ENCODE measurements around the gene FSTL3.
"Not testable (repeated sequence)": the region's sequence is repeated elsewhere in the genome, so short reads cannot be mapped to it uniquely, and the experiment has no call there.

Gene FSTL3

DNA sequence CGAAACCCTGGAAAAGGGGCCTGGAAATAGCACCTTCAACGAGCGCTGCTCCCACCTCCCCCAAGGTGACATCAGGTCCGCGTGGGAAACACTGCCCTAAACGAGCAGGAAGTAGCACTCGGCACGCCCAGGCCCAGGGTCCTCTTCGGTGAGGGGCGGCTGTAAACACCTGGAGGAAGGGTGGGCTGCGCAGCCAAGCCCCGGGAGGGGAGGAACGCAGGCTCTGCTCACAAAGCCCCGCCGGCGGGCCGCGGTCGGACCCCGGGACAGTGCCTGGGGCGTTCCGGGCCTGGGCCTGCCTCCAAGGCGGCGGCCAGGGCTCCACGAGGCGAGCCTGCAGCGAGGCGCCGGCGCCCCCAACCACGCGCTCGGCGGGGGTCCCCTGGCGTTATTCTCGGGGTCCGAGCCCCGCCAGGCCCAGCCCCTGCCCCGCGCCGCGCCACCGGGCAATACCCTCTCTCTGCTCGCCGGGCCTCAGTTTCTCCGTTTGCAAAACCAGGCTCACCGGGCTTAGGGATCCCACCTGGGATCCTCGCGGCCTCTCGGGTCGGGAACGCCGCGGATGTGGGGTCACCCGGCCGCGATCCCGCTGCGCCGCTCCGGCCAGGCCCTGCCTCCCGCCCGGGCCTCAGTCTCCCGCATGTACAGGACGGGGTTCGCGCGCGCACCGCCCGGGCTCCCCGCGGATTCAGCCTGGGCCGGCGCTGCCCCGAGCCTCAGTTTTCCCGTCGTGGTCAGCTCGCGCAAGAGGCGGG lies 13.8 kb upstream of the FSTL3 start:
- peak; percentile 66 for DNase-seq

DNA sequence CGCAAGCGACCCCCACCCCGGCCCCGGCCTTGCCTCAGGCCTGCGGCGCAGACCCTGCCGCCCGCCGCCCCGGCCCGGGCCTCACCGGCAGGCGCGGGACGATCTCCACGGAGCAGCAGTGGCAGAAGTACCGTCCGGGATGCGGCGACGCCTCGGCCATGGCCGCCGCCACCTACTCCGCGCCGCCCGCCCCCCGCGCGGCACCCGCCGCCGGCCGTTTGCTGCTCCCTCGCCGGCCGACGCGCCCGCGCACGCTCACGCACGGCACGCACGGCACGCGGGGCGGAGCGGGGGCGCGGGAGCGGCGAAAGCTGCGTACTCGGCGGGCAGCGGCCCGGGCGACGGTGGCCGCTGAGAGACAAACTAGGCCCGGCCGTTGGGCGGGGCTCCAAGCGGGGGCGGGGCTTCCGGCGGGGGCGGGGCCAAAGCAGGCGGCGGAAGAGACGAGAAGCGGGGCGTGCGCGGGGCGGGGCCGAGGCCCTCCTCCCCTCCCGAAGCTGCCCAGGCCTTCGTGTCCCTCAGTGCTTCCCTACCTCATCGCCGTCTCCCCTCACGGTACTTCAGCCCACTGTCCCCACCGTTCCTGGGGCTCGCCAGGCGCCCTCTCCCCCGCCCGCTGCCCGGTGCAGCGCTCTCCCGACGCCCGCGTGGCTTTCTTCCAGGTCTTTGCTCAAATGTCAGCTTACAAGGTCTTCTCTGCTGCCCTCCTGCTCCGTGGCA lies 13.1 kb upstream of the FSTL3 start, which contains the start of gene RNF126:
RNF126 (minus strand) TSS at position 253 of the 720 bp plus-strand sequence; CDS start at position 160, 93 bp downstream.
- DNase-seq, result peak; percentile 97

DNA sequence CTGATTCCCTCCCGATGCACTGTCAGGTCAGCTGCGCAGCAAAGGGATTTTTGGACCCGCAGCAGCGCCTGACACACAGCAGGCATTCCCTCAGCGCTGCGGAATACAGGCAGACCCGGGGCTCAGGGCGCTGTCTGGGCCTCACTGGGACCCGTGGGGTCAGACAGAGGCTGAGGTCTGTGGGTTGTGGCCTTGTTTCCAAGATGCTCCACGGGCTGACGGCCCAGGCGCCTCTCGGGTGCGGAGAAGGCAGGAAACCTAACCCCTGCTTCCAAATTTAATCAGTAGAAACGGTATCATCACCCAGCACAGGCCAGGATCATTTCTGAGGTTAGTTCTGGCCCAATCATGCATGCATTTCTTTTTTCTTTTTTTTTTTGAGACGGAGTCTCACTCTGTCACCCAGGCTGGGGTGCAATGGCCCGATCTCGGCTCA lies 12.5 kb upstream of the FSTL3 start:
- DNase-seq, result no peak

GRCh38 chr19:664913-665443 lies 11.2 kb upstream of the FSTL3 start:
- peak; percentile 76 for DNase-seq

DNA sequence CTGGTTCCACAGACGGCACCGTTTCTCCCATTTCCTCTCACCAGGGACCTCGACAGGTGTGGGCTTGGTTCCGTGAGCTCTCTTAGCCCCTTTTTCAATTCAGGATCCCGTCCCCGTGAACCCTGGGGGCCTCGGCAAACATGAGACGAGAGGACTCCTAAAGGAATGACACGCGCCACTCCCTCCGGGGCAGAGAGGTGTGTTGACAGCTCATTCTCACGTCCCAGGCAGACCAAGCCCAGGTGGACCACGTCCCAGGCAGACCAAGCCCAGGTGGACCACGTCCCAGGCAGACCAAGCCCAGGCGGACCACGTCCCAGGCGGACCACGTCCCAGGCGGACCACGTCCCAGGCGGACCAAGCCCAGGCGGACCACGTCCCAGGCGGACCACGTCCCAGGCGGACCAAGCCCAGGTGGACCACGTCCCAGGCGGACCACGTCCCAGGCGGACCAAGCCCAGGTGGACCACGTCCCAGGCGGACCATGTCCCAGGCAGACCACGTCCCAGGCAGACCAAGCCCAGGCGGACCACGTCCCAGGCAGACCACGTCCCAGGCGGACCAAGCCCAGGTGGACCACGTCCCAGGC lies 9.1 kb upstream of the FSTL3 start:
- DNase-seq, result not testable (repeated sequence)

- not testable (repeated sequence) for DNase-seq
Measured at GRCh38 chr19:668675-669434, 7.3 kb upstream of the FSTL3 start.

GRCh38 chr19:670609-671075 lies 5.5 kb upstream of the FSTL3 start:
- no peak for DNase-seq

GRCh38 chr19:674282-675151 lies 1.7 kb upstream of the FSTL3 start:
- DNase-seq, result no peak

DNA sequence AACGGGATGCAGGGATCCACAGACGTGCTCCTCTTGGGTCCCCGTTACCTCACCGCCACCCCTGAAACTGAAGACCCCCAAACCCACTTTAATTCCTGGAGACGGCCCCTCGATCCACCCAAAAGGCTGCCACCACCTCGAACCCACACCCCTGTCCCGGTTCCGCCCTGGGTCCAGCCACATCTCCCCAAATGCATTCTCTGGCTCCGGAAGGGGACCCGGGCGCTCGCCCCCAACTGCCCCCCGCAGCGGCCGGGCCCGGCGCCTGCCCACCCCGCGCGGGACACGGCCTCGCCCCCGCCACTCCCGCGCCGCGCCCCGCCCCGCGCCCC lies 219 bp upstream of the FSTL3 start:
- no peak for DNase-seq

DNA sequence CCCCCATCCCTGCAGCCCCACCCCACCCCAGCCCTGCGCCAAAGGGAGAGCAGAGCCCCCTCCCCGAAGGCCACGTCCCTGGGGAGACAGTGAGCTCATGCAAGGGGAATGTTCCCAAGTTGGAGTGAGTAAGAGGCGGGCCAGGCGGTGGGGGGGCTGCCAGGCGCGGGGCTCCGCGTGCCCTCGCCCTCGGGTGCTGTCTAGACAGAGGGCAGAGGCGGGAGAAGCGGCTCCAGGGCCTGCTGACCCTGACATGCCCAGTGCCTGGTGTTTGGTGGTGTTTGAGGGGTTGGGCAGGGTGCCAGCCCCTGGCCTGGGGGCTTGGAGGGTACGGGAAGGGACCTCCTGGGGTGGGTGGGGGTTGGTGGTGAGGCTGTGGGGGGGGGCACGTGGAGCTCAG lies 1.0 kb downstream of the FSTL3 start:
- no peak for DNase-seq

GRCh38 chr19:677601-678436 lies 1.6 kb downstream of the FSTL3 start:
- DNase-seq, result no peak

DNA sequence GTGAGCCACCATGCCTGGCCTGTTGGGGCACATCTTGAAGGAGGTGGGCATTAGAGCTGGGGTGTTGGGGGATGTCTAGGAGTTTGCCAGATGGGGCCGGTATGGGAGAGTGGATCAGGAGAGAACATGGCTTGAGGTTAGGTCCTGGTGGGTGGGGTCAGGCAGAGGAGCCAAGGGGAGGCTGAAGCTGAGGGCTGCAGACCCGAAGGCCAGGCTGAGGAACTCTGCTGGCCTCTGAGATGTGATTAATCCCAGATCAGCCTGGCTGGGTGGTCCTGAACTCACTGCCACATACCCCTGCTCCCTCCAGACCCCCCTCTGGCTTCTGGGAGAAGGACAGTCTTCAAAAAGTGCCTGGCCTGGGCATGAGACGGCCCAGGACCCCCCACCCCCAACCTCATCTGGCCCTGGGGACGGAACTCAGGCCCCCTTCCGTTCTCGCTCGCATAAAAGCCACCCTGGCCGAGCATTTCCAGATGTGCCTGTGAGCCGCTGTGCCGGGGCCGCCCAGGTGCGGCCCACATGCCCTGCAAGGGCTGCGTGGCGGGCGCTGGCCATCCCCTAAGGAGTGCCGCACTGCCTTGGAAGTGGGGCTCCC lies 2.7 kb downstream of the FSTL3 start:
- DNase-seq, result no peak

GRCh38 chr19:679418-680286 lies 3.5 kb downstream of the FSTL3 start:
- no peak for DNase-seq

DNA sequence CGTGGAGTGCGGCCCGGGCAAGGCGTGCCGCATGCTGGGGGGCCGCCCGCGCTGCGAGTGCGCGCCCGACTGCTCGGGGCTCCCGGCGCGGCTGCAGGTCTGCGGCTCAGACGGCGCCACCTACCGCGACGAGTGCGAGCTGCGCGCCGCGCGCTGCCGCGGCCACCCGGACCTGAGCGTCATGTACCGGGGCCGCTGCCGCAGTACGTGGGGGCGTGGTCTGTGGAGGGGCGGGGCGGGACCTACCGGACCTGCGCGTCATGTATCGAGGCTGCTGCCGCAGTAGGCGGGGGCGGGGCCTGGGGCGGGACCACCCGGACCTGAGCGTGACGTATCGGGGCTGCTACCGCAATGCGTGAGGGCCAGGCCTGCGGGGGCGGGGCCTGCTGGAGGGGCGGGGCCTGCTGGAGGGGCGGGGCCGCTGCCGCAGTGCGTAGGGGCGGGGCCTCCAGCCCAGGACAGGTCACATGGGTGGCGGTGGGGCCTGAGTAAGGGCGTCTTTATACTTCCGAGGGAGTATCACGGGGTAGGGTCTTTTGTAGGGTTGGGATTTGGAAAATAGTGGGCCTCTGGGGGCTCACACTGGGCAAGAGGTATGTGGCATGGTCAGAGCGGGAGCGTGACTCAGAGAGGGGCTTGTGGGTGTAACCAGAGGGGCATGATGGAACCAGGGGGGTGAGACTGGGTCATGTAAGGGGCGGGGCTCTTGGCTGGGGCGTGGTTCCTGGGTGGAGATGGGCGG lies 4.3 kb downstream of the FSTL3 start:
- DNase-seq, result peak; percentile 99

- DNase-seq, result no peak
Measured at GRCh38 chr19:681029-682019, 5.1 kb downstream of the FSTL3 start.

DNA sequence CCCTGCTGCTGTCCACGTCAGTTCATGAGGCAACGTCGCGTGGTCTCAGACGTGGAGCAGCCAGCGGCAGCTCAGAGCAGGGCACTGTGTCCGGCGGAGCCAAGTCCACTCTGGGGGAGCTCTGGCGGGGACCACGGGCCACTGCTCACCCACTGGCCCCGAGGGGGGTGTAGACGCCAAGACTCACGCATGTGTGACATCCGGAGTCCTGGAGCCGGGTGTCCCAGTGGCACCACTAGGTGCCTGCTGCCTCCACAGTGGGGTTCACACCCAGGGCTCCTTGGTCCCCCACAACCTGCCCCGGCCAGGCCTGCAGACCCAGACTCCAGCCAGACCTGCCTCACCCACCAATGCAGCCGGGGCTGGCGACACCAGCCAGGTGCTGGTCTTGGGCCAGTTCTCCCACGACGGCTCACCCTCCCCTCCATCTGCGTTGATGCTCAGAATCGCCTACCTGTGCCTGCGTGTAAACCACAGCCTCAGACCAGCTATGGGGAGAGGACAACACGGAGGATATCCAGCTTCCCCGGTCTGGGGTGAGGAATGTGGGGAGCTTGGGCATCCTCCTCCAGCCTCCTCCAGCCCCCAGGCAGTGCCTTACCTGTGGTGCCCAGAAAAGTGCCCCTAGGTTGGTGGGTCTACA lies 6.6 kb downstream of the FSTL3 start:
- no peak for DNase-seq

DNA sequence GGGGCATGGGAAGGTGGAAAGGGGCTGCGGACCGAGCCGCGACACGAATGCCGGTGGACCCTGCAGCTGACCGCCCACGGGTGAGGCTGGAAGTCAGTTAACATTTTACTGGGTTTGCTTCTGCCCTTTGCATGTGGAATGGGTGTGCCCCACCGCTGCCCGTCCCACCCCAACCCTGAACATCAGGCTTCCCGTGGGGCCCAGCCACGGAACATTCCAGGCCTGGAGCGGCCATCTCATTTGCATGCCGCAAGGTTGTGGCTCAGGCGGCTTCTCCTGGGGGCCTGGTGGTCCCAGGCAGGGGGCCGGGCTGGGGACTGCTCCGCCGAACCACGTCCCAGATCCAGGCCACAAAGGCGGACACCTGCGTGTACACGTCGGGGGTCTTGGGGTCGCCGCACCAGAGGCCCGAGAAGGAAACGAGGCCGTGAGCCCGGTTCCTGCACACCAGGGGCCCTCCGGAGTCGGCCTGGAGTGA lies 9.3 kb downstream of the FSTL3 start:
- no peak for DNase-seq
